ENCODE data around the gene PCK1.

PCK1 gene

GRCh38 chr20:57526087-57526884, 34.6 kb upstream of the PCK1 start:
- H3K27ac ChIP-seq (ENCODE audit: low read depth, low read length) = no peak overlapping the region
- no peaks in the 10 kb centered on the region for H3K9me3 ChIP-seq (ENCODE audit: control insufficient read depth, insufficient read depth, low read length)
- TF ChIP-seq, protein P1, sequence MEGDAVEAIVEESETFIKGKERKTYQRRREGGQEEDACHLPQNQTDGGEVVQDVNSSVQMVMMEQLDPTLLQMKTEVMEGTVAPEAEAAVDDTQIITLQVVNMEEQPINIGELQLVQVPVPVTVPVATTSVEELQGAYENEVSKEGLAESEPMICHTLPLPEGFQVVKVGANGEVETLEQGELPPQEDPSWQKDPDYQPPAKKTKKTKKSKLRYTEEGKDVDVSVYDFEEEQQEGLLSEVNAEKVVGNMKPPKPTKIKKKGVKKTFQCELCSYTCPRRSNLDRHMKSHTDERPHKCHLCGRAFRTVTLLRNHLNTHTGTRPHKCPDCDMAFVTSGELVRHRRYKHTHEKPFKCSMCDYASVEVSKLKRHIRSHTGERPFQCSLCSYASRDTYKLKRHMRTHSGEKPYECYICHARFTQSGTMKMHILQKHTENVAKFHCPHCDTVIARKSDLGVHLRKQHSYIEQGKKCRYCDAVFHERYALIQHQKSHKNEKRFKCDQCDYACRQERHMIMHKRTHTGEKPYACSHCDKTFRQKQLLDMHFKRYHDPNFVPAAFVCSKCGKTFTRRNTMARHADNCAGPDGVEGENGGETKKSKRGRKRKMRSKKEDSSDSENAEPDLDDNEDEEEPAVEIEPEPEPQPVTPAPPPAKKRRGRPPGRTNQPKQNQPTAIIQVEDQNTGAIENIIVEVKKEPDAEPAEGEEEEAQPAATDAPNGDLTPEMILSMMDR (IDR thresholded peaks at IDR 0.05; ENCODE audit: low read depth, low read length, poor library complexity, severe bottlenecking) = peak; percentile 83
- no peak for TF ChIP-seq EZH2phosphoT487 (IDR thresholded peaks at IDR 0.05; ENCODE audit: borderline replicate concordance, low read length)
- no peaks in the 10 kb centered on the region for H3K79me2 ChIP-seq (ENCODE audit: control insufficient read depth, low read length)
- H3K36me3 ChIP-seq (ENCODE audit: control insufficient read depth, low read length) = no peaks in the 10 kb centered on the region
- H4K20me1 ChIP-seq (ENCODE audit: control insufficient read depth, insufficient read depth, low read depth, low read length) = no peaks in the 10 kb centered on the region
- H3K27me3 ChIP-seq (ENCODE audit: control insufficient read depth, low read length) = no peaks in the 10 kb centered on the region
- no peaks in the 10 kb centered on the region for H3K4me1 ChIP-seq (ENCODE audit: control insufficient read depth, low read length)
- H3F3A ChIP-seq (ENCODE audit: control insufficient read depth, insufficient read depth) = peaks cover 8% of the 10 kb centered on the region
- no peak overlapping the region for H3K4me2 ChIP-seq (ENCODE audit: low read length)
- no peaks in the 10 kb centered on the region for H3K9me2 ChIP-seq (replicated peaks; ENCODE audit: control insufficient read depth, low read length)
- no peak overlapping the region for H3K4me3 ChIP-seq (ENCODE audit: low read length)

DNA sequence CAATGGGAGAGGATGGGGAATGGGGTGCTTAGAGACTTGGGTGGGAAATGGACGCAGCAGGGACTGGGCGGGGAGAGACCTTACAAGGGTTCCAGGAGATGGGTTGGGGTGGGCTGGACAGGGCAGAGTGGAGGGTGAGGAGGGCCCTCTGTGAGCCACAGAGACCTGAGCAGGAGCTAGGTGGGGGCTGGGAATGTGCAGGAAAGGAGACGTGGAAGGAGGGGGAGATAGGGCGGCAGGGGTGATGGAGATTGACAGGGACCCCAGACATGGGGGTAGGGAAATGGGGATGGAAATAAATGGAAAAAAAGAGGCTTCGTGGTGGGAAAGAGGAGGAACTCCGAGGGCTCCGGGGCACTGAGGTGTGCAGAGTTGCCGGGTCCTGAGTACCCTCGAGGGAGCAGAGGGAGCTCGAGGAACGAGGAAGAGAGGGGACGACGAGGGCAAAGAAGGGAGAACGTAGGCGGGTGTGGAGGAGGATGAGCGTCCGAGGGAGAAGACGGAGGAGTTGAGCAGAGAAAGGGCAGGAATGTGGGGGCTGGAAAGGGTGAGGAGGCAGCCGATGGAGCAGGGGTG, 33.9 kb upstream of the PCK1 start:
- Histone ChIP-seq H3K9me2 (replicated peaks; ENCODE audit: control insufficient read depth, low read length) (no peaks in the 10 kb centered on the region), H3K27ac (ENCODE audit: low read depth, low read length) (no peak overlapping the region), H3K79me2 (ENCODE audit: control insufficient read depth, low read length) (no peaks in the 10 kb centered on the region), H3K36me3 (ENCODE audit: control insufficient read depth, low read length) (no peaks in the 10 kb centered on the region), H3K9me3 (ENCODE audit: control insufficient read depth, insufficient read depth, low read length) (no peaks in the 10 kb centered on the region), H4K20me1 (ENCODE audit: control insufficient read depth, insufficient read depth, low read depth, low read length) (no peaks in the 10 kb centered on the region; the same call in 1 of the 2 replicates), H3K4me2 (ENCODE audit: low read length) (no peak overlapping the region), H3K27me3 (ENCODE audit: control insufficient read depth, low read length) (no peaks in the 10 kb centered on the region), H3F3A (ENCODE audit: control insufficient read depth, insufficient read depth) (peaks cover 8% of the 10 kb centered on the region), H3K4me3 (ENCODE audit: low read length) (no peak overlapping the region), H3K4me1 (ENCODE audit: control insufficient read depth, low read length) (no peaks in the 10 kb centered on the region)
- TF ChIP-seq EZH2phosphoT487 (IDR thresholded peaks at IDR 0.05; ENCODE audit: borderline replicate concordance, low read length) = no peak
- TF ChIP-seq, protein P1 (IDR thresholded peaks at IDR 0.05; ENCODE audit: low read depth, low read length, poor library complexity, severe bottlenecking) = no peak

DNA sequence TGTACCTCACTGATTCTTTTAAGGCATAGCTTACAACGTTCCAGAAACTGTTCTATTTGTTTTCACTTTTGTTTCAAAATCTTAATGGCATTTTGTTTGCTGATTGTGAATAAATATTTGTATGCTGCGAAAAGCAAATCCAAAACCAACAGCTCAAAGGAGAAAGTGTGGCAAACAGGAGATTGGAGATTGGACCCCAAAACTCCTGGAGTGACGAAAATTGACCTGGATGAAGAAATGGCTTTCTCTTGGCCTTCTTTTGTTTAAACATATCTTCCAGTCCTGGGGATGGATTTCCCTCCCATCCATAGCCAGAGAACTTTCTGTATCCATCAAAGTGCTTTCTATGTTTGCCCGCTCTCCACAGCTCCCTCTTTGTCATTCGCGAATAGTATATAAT, 33.2 kb upstream of the PCK1 start:
- Histone ChIP-seq H3K36me3 (ENCODE audit: control insufficient read depth, low read length) (no peaks in the 10 kb centered on the region), H3K4me3 (ENCODE audit: low read length) (no peak overlapping the region), H3K27ac (ENCODE audit: low read depth, low read length) (no peak overlapping the region), H3K4me2 (ENCODE audit: low read length) (no peak overlapping the region), H3K9me3 (ENCODE audit: control insufficient read depth, insufficient read depth, low read length) (no peaks in the 10 kb centered on the region), H3K9me2 (replicated peaks; ENCODE audit: control insufficient read depth, low read length) (no peaks in the 10 kb centered on the region), H3K4me1 (ENCODE audit: control insufficient read depth, low read length) (no peaks in the 10 kb centered on the region), H4K20me1 (ENCODE audit: control insufficient read depth, insufficient read depth, low read depth, low read length) (no peaks in the 10 kb centered on the region; the same call in 1 of the 2 replicates), H3K27me3 (ENCODE audit: control insufficient read depth, low read length) (no peaks in the 10 kb centered on the region), H3F3A (ENCODE audit: control insufficient read depth, insufficient read depth) (peaks cover 8% of the 10 kb centered on the region), H3K79me2 (ENCODE audit: control insufficient read depth, low read length) (no peaks in the 10 kb centered on the region)
- TF ChIP-seq, protein P1 (IDR thresholded peaks at IDR 0.05; ENCODE audit: low read depth, low read length, poor library complexity, severe bottlenecking) = no peak

All from DOHH2 (cell line).